CD4-positive, alpha-beta T cell (primary cell): ENCODE results near the gene KANSL1. TPM values are rescaled to one million over a fixed set of nuclear protein-coding genes. Genes with fewer than 3 reads are reported as not detected.

ENCODE experiments used
- ATAC-seq: fragments of 200-7000 bp; cut with Tn5 transposase; one replicate; pipeline ENCODE4 v1.10.0; 2022; ENCODE audit warnings: mild to moderate bottlenecking; ENCODE audit not compliant: poor library complexity
- CTCF ChIA-PET: fragments of 350-600 bp; sonication (Branson Sonifier 250); formaldehyde crosslinking; loops from one replicate; lab custom pipeline; 2021; ENCODE audit warnings: antibody characterized with exemption, inconsistent platforms; lab: Charles Lee
- POLR2A ChIA-PET: fragments of 350-600 bp; sonication (Branson Sonifier 250); formaldehyde crosslinking; loops from one replicate; lab custom pipeline; 2021; ENCODE audit warnings: antibody characterized with exemption, inconsistent platforms; lab: Charles Lee
- DNase-seq, 14 experiments: peaks; one replicate each; pipeline ENCODE4 v3.0.0-alpha.2; 2013 to 2020; ENCODE audit warnings: mixed read lengths in 2 of 14
- H3K27ac ChIP-seq, 2 donors: one replicate each; pipeline versions ENCODE4 v1.5.1 to v1.7.0; 2013; ENCODE audit warnings: low read length in 2 of 2, low read depth in 1 of 2, mild to moderate bottlenecking in 1 of 2
- H3K27me3 ChIP-seq, 2 experiments: 1 replicate in 1 of 2; 2 replicates in 1 of 2; pipeline versions ENCODE4 v1.6.1 to v1.7.0; 2013; ENCODE audit warnings: low read length in 2 of 2, control low read depth in 1 of 2, mild to moderate bottlenecking in 1 of 2, moderate library complexity in 1 of 2; ENCODE audit not compliant: insufficient read depth in 2 of 2, control insufficient read depth in 1 of 2
- H3K36me3 ChIP-seq: one replicate; pipeline ENCODE4 v1.6.1; 2013; ENCODE audit warnings: low read length, control low read depth; ENCODE audit not compliant: insufficient read depth
- H3K4me1 ChIP-seq: one replicate; pipeline ENCODE4 v1.6.1; 2013; ENCODE audit warnings: low read length, control low read depth; ENCODE audit not compliant: insufficient read depth
- H3K4me3 ChIP-seq: one replicate; pipeline ENCODE4 v1.5.1; 2013; ENCODE audit warnings: mild to moderate bottlenecking, low read length, moderate library complexity
- H3K9me3 ChIP-seq, 2 experiments: 1 replicate in 1 of 2; 2 replicates in 1 of 2; pipeline versions ENCODE4 v1.6.1 to v1.7.0; 2013; ENCODE audit warnings: low read length in 2 of 2, mild to moderate bottlenecking in 2 of 2, control low read depth in 1 of 2, moderate library complexity in 1 of 2; ENCODE audit not compliant: control insufficient read depth in 1 of 2, insufficient read depth in 1 of 2
- H3K27ac Mint-ChIP-seq: one replicate; pipeline ENCODE4 v1.8.0; 2020; ENCODE audit warnings: mixed read lengths
- H3K27me3 Mint-ChIP-seq: one replicate; pipeline ENCODE4 v1.8.0; 2021; ENCODE audit warnings: mixed read lengths
- H3K36me3 Mint-ChIP-seq: one replicate; pipeline ENCODE4 v1.8.0; 2021; ENCODE audit warnings: low read depth, mixed read lengths
- H3K4me1 Mint-ChIP-seq: one replicate; pipeline ENCODE4 v1.8.0; 2021; ENCODE audit warnings: low read depth, mixed read lengths
- H3K4me3 Mint-ChIP-seq: one replicate; pipeline ENCODE4 v1.8.0; 2020; ENCODE audit warnings: mild to moderate bottlenecking, mixed read lengths
- H3K9me3 Mint-ChIP-seq: one replicate; pipeline ENCODE4 v1.8.0; 2020; ENCODE audit warnings: mixed read lengths
- CTCF ChIP-seq: fragments of 200-600 bp; IDR thresholded peaks from one replicate; pipeline ENCODE4 v1.8.0; 2022; ENCODE audit warnings: antibody characterized with exemption, mild to moderate bottlenecking
- intact Hi-C, 2 experiments: fragments of 100-400 bp; cut with DNase I in 1 of 2; cut with micrococcal nuclease in 1 of 2; formaldehyde crosslinking; loops; one replicate each; pipeline versions ENCODE4 v1.15.1 to v1.9.0; 2023 to 2025; cut with DNase I, micrococcal nuclease
- total RNA-seq, 174 experiments: library from RNA in 2 of 174; stranded (reverse) in 2 of 174; gene quantifications; one replicate each; pipeline ENCODE4 v1.2.3 and lab custom pipeline; 2021 to 2026

KANSL1 gene
- total RNA-seq, 2 experiments from 2014 or later: 122 to 125 TPM

GRCh38 chr17:46030752-46031151 lies 162.5 kb downstream of the KANSL1 start:
- POLR2A ChIA-PET: no interaction called here
- no peak for TF ChIP-seq CTCF
- intact Hi-C loops: no loop called here
- peaks cover 68% of the 10 kb centered on the region for H3K36me3 ChIP-seq
- Mint-ChIP-seq H3K4me1 (peaks cover 6% of the 10 kb centered on the region), H3K27ac (peak overlapping the region; percentile 55), H3K27me3 (no peaks in the 10 kb centered on the region), H3K9me3 (no peaks in the 10 kb centered on the region), H3K36me3 (peaks cover 92% of the 10 kb centered on the region), H3K4me3 (no peak overlapping the region)
- H3K4me3 ChIP-seq: no peak overlapping the region
- no peak overlapping the region for H3K27ac ChIP-seq
- no peaks in the 10 kb centered on the region for H3K9me3 ChIP-seq
- DNase-seq (no peak), ATAC-seq (no peak)
- CTCF ChIA-PET: interaction anchor here (1.9 kb wide), 1 partner anchor 14 kb away, joined by 4 read pairs; no protein-coding TSS in a partner anchor
- H3K27me3 ChIP-seq: no peaks in the 10 kb centered on the region
- no peaks in the 10 kb centered on the region for H3K4me1 ChIP-seq

GRCh38 chr17:46029627-46030026 lies 163.6 kb downstream of the KANSL1 start:
- intact Hi-C loops: no loop called here
- CTCF ChIA-PET: no interaction called here
- DNase-seq (no peak), ATAC-seq (no peak)
- H3K36me3 ChIP-seq: peaks cover 56% of the 10 kb centered on the region
- H3K4me3 ChIP-seq: no peak overlapping the region
- H3K36me3 Mint-ChIP-seq: peaks cover 85% of the 10 kb centered on the region
- no peaks in the 10 kb centered on the region for H3K9me3 ChIP-seq
- no peaks in the 10 kb centered on the region for H3K27me3 Mint-ChIP-seq
- H3K27ac Mint-ChIP-seq: no peak overlapping the region
- H3K27ac ChIP-seq: no peak overlapping the region
- no peaks in the 10 kb centered on the region for H3K4me1 ChIP-seq
- no peak for TF ChIP-seq CTCF
- H3K4me1 Mint-ChIP-seq: no peaks in the 10 kb centered on the region
- no peaks in the 10 kb centered on the region for H3K27me3 ChIP-seq
- no peak overlapping the region for H3K4me3 Mint-ChIP-seq
- POLR2A ChIA-PET: no interaction called here
- no peaks in the 10 kb centered on the region for H3K9me3 Mint-ChIP-seq

GRCh38 chr17:46028981-46029565 lies 164.2 kb downstream of the KANSL1 start:
- no peaks in the 10 kb centered on the region for H3K4me1 ChIP-seq
- TF ChIP-seq CTCF: no peak
- no peak overlapping the region for H3K4me3 ChIP-seq
- intact Hi-C loops: no loop called here
- peak overlapping the region; percentile 69 for H3K27ac Mint-ChIP-seq
- H3K4me1 Mint-ChIP-seq: no peaks in the 10 kb centered on the region
- H3K36me3 ChIP-seq: peaks cover 51% of the 10 kb centered on the region
- ChIA-PET POLR2A (no interaction called here), CTCF (interaction anchor here (1.3 kb wide), 1 partner anchor 16 kb away, joined by 3 read pairs; no protein-coding TSS in a partner anchor)
- ATAC-seq (no peak), DNase-seq (no peak)
- no peaks in the 10 kb centered on the region for H3K27me3 Mint-ChIP-seq
- no peaks in the 10 kb centered on the region for H3K27me3 ChIP-seq
- peak overlapping the region in 1 of 2 donors; percentile 16 for H3K27ac ChIP-seq
- no peaks in the 10 kb centered on the region for H3K9me3 ChIP-seq
- no peaks in the 10 kb centered on the region for H3K9me3 Mint-ChIP-seq
- no peak overlapping the region for H3K4me3 Mint-ChIP-seq
- peaks cover 80% of the 10 kb centered on the region for H3K36me3 Mint-ChIP-seq
